Fibroblast of lung (primary cell): ENCODE results near the gene PTPRM. TPM values are rescaled to one million over a fixed set of nuclear protein-coding genes. Genes with fewer than 3 reads are reported as not detected.

Experiments
- DNase-seq, 2 donors: peaks; one replicate each; pipeline versions ENCODE4 v3.0.0 to v3.0.0-alpha.2; 2010; ENCODE audit warnings: low read depth in 2 of 2
- H2AFZ ChIP-seq: 2 replicates; pipeline ENCODE4 v1.5.1; 2012; ENCODE audit warnings: low read length, control low read depth, inconsistent platforms
- H3K27ac ChIP-seq: 2 replicates; pipeline ENCODE4 v1.5.1; 2011; ENCODE audit warnings: low read length, control low read depth; ENCODE audit not compliant: insufficient read depth
- H3K27me3 ChIP-seq: 2 replicates; pipeline ENCODE4 v1.5.1; 2011; ENCODE audit warnings: mild to moderate bottlenecking, low read length; ENCODE audit not compliant: control insufficient read depth, insufficient read depth
- H3K36me3 ChIP-seq: 2 replicates; pipeline ENCODE4 v1.5.1; 2011; ENCODE audit warnings: low read length; ENCODE audit not compliant: control insufficient read depth, insufficient read depth
- H3K4me1 ChIP-seq: 2 replicates; pipeline ENCODE4 v1.5.1; 2011; ENCODE audit warnings: low read length; ENCODE audit not compliant: control insufficient read depth, insufficient read depth; ENCODE audit errors: extremely low read depth
- H3K4me2 ChIP-seq: 2 replicates; pipeline ENCODE4 v1.5.1; 2011; ENCODE audit warnings: low read length, control low read depth; ENCODE audit not compliant: insufficient read depth; ENCODE audit errors: extremely low read depth
- H3K4me3 ChIP-seq, 4 experiments: fragments of 200-600 bp in 1 of 4; sonication (generic) in 1 of 4; replicated peaks in 1 of 4; 2 replicates each; pipeline ENCODE4 v1.5.1; 2011 to 2016; ENCODE audit warnings: low read length in 4 of 4, low read depth in 3 of 4, mild to moderate bottlenecking in 3 of 4, control low read depth in 2 of 4, inconsistent platforms in 1 of 4, mixed read lengths in 1 of 4; ENCODE audit not compliant: insufficient read depth in 1 of 4; ENCODE audit errors: control extremely low read depth in 1 of 4
- H3K79me2 ChIP-seq: 2 replicates; pipeline ENCODE4 v1.5.1; 2012; ENCODE audit warnings: mild to moderate bottlenecking, low read length, inconsistent platforms; ENCODE audit not compliant: control insufficient read depth, insufficient read depth
- H3K9ac ChIP-seq: 2 replicates; pipeline ENCODE4 v1.5.1; 2011; ENCODE audit warnings: mild to moderate bottlenecking, low read length, control low read depth; ENCODE audit not compliant: insufficient read depth
- H3K9me3 ChIP-seq: 2 replicates; pipeline ENCODE4 v1.5.1; 2012; ENCODE audit warnings: low read depth, low read length; ENCODE audit not compliant: control insufficient read depth, insufficient read depth
- H4K20me1 ChIP-seq: 2 replicates; pipeline ENCODE4 v1.5.1; 2011; ENCODE audit warnings: low read length; ENCODE audit not compliant: control insufficient read depth, insufficient read depth; ENCODE audit errors: extremely low read depth
- EZH2 ChIP-seq: IDR thresholded peaks from 2 replicates; pipeline ENCODE4 v1.5.1; 2012; ENCODE audit warnings: low read length, control low read depth, mild to moderate bottlenecking; ENCODE audit errors: missing control alignments
- polyA plus RNA-seq, 2 donors: library from polyadenylated mRNA; depleted of rRNA in 1 of 2; stranded (reverse) in 1 of 2; unstranded in 1 of 2; fragments of >200 nt; gene quantifications; 2 replicates each; pipeline ENCODE4 v1.2.1, GENCODE V29; 2011 to 2012; ENCODE audit warnings: missing spikeins in 1 of 2
- total RNA-seq: library from RNA; depleted of rRNA; stranded (reverse); fragments of >200 nt; gene quantifications from 2 replicates; pipeline ENCODE4 v1.2.1, GENCODE V29; 2014
- TF ChIP-seq, protein P1 (sequence below), 2 donors: IDR thresholded peaks in 1 of 2; conservative IDR thresholded peaks in 1 of 2; 1 replicate in 1 of 2; 2 replicates in 1 of 2; pipeline ENCODE4 v1.5.1; 2011 to 2012; ENCODE audit warnings: low read length in 2 of 2, control low read depth in 1 of 2, inconsistent platforms in 1 of 2, low read depth in 1 of 2, mild to moderate bottlenecking in 1 of 2

PTPRM gene
- total and polyA plus RNA-seq, 2 donors (not counting 1 experiment from before 2014, with no cell fraction given): 86.6 to 87.0 TPM

DNA sequence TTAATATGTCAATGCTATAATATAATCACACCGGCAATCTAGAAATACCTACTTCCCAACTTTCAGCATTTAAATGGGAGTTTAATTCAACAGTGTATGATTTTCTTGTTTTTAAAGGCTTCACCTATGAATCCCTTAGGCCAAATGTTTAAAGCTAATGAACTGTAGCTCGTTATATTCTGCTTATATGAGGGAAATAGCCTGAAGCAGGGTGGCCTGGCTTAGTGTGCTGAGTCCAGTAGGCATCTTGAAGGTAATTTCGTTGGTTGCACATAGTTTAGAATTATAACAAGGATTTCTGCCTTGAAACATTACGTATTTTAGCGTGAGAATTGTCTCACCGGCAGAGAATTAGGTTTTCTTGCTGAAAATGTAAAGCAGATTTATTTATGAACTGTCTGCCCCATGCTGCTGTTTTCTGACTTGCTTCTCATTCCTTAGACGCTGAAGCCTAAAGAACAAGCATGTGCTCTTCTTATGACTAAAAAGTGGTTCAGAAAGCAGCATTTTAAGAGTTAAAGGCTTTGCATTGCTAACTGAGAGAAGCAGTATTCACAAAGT lies 608.5 kb downstream of the PTPRM start:
- Histone ChIP-seq H3K4me1 (no peaks in the 10 kb centered on the region), H3K27ac (no peak overlapping the region), H3K36me3 (no peaks in the 10 kb centered on the region), H3K79me2 (no peaks in the 10 kb centered on the region), H3K4me3 (no peak overlapping the region), H4K20me1 (no peaks in the 10 kb centered on the region), H3K27me3 (no peaks in the 10 kb centered on the region), H3K4me2 (no peak overlapping the region), H3K9me3 (no peaks in the 10 kb centered on the region), H3K9ac (no peak overlapping the region), H2AFZ (no peak overlapping the region)
- TF ChIP-seq, protein P1, sequence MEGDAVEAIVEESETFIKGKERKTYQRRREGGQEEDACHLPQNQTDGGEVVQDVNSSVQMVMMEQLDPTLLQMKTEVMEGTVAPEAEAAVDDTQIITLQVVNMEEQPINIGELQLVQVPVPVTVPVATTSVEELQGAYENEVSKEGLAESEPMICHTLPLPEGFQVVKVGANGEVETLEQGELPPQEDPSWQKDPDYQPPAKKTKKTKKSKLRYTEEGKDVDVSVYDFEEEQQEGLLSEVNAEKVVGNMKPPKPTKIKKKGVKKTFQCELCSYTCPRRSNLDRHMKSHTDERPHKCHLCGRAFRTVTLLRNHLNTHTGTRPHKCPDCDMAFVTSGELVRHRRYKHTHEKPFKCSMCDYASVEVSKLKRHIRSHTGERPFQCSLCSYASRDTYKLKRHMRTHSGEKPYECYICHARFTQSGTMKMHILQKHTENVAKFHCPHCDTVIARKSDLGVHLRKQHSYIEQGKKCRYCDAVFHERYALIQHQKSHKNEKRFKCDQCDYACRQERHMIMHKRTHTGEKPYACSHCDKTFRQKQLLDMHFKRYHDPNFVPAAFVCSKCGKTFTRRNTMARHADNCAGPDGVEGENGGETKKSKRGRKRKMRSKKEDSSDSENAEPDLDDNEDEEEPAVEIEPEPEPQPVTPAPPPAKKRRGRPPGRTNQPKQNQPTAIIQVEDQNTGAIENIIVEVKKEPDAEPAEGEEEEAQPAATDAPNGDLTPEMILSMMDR (conservative IDR thresholded peaks at IDR 0.05 in 1 of 2, IDR thresholded peaks at IDR 0.05 in 1 of 2; ENCODE audit: low read depth in 1 of 2, low read length in 2 of 2): no peak
- TF ChIP-seq EZH2: no peak
- DNase-seq: no peak

DNA sequence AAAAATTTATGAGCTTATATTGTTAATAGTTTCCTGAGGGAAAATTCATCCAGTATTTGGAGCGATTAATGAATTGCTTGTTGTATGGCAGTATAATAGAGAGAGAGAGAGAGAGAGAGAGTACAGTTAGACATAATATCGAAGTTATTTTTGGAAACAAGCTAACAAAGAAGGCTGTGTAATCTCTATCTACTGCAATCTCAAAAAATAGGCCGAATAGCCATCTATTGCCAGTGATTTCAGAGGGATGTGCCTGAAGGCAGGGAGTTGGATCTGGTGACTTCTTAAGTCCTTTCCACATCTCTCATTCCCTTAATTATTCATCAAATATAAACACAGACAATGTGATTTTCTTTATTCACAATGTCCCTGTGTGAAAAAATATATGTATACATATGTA lies 609.0 kb downstream of the PTPRM start:
- TF ChIP-seq, protein P1 (conservative IDR thresholded peaks at IDR 0.05 in 1 of 2, IDR thresholded peaks at IDR 0.05 in 1 of 2; ENCODE audit: low read depth in 1 of 2, low read length in 2 of 2): no peak
- TF ChIP-seq EZH2: no peak
- Histone ChIP-seq H3K27me3 (no peaks in the 10 kb centered on the region), H3K36me3 (no peaks in the 10 kb centered on the region), H3K4me1 (no peaks in the 10 kb centered on the region), H4K20me1 (no peaks in the 10 kb centered on the region), H3K27ac (no peak overlapping the region), H2AFZ (no peak overlapping the region), H3K9me3 (no peaks in the 10 kb centered on the region), H3K4me3 (no peak overlapping the region), H3K9ac (no peak overlapping the region), H3K4me2 (no peak overlapping the region), H3K79me2 (no peaks in the 10 kb centered on the region)
- DNase-seq: no peak

DNA sequence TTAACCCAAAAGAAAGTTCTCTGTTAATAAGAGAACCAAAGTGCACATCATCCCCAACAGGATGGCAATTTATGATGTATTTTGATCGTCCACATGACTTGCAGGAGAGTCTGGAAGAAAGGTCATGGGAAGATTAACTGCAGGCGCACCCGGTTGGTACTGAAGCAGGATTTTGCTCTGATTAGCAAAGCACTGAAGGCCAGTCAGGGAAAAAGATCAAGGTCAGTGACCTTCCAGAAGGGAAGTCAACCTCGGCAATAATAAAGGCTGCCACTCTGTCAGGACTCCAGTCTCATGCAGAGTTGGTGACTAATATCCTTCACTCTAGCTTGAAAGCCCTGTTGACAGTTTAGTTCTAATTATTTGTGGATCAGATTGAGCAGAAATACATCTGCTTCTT lies 609.4 kb downstream of the PTPRM start:
- Histone ChIP-seq H3K4me3 (no peak overlapping the region), H3K4me2 (no peak overlapping the region), H3K9me3 (no peaks in the 10 kb centered on the region), H3K79me2 (no peaks in the 10 kb centered on the region), H3K9ac (no peak overlapping the region), H3K36me3 (no peaks in the 10 kb centered on the region), H3K27me3 (no peaks in the 10 kb centered on the region), H2AFZ (no peak overlapping the region), H3K4me1 (no peaks in the 10 kb centered on the region), H4K20me1 (no peaks in the 10 kb centered on the region), H3K27ac (no peak overlapping the region)
- TF ChIP-seq EZH2: no peak
- TF ChIP-seq, protein P1 (conservative IDR thresholded peaks at IDR 0.05 in 1 of 2, IDR thresholded peaks at IDR 0.05 in 1 of 2; ENCODE audit: low read depth in 1 of 2, low read length in 2 of 2): no peak
- no peak for DNase-seq
